ENCODE results near the gene SLC22A2.
"Not testable (repeated sequence)": the region's sequence is repeated elsewhere in the genome, so short reads cannot be mapped to it uniquely, and the experiment has no call there.

- not testable (repeated sequence) for TF ChIP-seq KLF10, CTCF (tag by site-specific recombination; IDR thresholded peaks at IDR 0.05)
Observed at GRCh38 chr6:160236235-160236872, 22.3 kb downstream of the SLC22A2 start.
